ENCODE results near the gene SLC17A8.
"Not testable (repeated sequence)": the region's sequence is repeated elsewhere in the genome, so short reads cannot be mapped to it uniquely, and the experiment has no call there.

Gene SLC17A8

DNA sequence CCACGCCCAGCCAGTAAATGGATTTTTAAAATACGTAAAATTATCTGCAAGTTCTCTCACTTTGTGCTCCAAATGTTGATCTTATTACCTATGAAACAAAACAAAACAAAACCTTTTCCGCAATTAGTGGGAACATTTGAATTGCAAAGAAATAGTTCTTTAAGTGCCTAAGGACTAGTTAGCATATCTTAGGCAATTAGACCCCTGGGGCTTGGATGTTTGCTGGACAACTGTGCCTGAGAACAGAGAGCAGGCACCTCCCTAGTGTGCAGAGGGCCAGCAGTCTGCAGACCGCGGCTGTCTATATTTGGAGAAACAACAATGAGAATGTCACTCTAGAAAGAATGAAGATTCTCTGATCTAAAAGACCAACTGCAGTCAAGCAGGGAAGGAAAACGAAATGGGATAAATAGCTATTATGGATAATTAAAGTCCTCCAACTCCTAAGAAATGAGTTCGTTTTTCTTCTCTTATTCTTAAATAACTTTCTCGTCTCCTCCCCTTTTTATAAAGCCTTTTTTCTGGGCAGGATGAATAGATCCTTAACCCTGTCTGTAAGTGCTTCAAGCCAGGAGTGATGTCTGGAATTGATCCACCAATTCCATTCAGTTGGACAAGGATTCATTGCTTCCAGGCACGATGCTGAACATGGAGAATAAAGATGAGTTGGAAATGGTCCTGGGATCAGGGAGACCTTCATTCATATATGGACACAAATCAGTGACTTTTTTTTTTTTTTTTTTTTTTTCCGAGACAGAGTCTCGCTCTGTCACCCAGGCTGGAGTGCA lies 16.2 kb downstream of the SLC17A8 start:
- DNase-seq: no peak

DNA sequence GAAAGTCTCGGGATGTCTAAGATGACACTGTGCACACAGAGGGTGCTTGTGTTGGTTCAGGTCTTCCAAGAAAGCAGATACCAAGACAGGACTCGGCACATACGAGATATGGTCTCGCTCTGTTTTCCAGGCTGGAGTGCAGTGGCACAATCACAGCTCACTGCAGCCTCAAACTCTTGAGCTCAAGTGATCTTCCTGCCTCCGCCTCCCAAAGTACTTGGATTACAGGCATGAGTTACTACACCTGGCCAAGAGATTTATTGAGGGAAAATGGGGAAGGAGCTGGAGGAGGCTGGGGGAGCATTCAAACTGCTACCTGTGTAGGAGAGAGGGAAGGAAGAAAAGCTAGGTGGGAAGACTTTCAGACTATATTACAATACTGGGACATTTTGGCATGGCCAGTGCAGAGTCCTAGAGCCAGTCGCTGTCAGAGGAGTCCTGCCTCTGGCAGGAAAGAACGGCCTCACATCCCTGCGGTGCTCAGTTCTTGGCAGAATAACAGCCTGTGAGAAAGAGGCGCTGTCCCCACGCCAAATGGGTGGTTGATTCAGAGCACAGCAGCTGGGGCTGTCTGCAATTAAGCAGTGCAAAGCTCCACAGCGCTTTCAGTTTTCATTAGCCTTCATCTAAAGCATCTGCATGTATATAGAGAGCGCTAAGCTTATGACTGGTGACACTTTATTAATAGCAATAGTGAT lies 18.3 kb downstream of the SLC17A8 start:
- no peak for DNase-seq

DNA sequence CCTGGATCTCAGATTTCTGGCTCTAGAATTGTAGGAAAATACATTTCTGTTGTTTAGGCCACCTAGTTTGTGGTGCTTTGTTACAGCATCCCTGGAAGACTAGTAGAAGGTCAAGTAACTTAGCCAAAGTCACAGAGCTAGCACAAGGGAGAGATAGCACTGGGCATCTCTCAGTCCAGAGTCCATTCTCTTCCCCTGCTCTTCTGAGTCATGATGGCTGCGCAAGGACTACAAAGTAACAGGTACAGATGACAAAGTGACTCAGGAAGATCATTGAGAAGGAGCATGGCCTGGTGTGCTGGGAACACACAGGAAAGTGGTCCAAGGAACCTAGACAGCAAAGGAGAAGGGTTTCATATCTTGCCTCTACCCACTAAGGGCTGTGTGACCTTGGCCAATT lies 19.3 kb downstream of the SLC17A8 start:
- no peak for DNase-seq

DNA sequence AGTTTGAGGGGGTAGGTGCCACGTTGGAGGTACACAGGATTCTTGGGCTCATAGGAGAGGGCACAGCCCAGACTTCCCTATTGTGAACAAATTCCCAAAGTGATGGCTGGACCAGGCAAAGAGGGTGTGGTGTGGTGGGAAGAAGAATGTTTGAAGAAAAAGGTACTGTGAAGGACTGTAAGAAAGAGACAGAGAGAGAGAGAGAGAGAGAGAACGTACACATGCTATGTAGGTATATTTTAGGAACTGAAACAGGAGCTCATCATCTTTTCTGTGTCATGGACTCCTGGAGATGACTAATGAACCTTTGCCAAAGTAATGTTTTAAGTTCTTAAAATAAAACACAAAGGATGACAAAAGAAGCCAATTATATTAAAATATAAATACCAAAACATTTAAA lies 24.5 kb downstream of the SLC17A8 start:
- no peak for DNase-seq

DNA sequence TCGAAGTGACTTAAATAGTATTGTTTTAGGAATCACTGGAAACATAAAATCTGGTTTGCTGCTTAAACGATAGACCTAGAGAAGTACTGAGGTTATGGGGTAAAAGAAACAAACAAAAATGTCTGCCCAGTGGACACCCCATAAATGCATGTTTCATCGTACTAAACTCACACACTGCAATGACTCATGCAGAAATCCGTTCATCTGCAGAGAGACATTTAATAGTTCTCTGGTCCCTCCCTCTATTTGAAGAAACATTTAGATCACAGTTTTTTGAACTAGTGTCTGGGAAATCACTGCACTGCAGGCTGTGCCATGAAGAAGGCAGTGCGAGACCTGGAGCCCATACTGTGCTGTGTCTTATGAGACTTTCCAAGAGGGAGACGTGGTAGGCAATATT lies 25.5 kb downstream of the SLC17A8 start:
- DNase-seq: no peak

- no peak for DNase-seq
These were observed 27.0 kb downstream of the SLC17A8 start for GRCh38 chr12:100383586-100384558.

DNA sequence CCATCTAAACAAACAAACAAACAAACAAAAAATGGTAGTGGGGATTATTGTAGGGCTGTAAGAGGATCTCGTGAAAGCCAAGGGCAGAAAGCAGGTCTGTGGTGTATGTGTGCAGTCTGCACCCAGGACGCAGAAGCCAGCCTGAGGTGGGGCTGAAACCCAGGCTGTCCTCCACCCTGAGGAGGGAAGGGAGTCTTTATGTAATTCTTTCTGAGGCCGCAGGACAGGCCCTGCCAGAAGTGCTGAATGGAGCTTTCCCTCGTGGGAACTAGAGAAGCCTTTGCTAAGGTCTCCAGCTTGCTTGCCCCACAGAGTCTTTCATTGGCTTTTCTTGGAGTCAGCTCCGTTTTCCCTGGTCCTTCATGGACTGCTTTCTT lies 27.7 kb downstream of the SLC17A8 start:
- no peak for DNase-seq

- no peak for DNase-seq
These were observed 31.5 kb downstream of the SLC17A8 start for GRCh38 chr12:100388382-100388781.

DNA sequence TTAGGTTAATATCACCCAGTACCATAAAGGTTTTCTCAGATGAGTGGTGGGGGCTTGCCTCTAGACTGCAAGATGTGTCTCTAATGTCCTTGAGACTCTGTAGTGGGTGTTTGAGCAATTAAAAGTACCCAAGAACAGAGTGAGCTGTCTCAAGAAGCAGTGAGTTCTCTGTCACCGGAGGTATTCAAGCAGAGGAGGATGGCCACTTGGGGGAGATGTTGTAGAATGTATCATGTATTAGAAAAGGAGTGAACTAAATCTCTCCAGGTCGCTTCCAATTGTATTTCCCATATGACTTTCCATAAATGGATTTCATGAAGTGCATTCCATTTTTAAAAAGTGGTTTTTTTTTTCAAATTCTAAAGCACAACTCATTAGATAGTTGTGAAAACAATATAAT lies 35.0 kb downstream of the SLC17A8 start:
- no peak for DNase-seq

DNA sequence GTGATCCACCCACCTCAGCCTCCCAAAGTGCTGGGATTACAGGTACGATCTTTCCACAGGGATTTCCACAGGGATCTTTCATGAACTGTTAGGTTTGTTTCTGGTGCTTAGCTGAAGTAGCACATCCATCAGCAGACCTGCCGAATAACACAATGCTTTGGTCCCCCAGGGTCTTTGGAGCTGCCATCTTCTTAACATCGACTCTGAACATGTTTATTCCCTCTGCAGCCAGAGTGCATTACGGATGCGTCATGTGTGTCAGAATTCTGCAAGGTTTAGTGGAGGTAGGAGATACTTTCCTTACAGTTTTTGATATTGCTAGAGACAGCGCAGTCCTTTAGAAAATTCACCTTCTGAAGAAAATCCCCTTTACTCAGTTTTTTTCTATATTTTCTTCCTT lies 36.3 kb downstream of the SLC17A8 start:
- DNase-seq: no peak

- DNase-seq: no peak
These were observed 38.9 kb downstream of the SLC17A8 start for GRCh38 chr12:100395811-100396210.

- no peak for DNase-seq
These were observed 41.4 kb downstream of the SLC17A8 start for GRCh38 chr12:100398307-100398706.

DNA sequence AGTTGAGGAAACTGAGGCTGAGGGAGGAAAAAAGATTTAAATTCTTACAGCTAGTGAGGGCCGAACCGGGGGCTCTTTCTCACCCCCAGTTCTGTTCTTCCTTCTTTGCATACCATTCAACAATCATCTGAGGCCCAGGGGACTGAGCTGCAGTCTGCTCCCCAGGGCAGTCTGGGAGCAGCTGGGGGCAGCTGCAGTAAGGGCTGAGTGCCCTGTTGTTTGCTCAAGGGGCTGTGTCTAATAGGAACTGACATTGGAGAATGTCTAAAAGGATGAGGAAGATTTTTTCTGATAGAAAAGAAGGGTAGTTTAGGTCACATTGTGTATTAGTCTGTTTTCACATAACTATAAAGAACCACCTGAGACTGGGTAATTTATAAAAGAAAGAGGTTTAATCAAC lies 42.2 kb downstream of the SLC17A8 start:
- DNase-seq: no peak

- no peak for DNase-seq
These were observed 44.8 kb downstream of the SLC17A8 start for GRCh38 chr12:100401660-100402059.

DNA sequence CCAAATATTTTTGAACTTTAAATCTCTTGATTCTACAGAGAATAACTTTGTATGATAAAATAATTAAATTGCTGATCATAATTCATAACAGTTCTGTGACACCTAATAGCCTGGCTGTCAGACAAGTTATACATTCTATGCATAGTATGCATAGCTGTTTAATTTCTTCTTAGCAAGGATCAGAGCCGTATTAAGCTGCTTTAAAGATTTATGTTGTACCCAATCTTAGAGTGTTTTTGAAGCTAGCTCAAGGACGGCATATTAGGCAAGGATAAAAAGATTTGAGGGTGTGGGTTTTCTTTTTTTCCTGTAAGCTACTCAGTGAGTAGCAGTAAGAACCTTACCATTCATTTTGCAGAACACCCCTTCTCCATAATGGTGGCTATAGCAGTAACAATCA lies 45.9 kb downstream of the SLC17A8 start:
- no peak for DNase-seq

DNA sequence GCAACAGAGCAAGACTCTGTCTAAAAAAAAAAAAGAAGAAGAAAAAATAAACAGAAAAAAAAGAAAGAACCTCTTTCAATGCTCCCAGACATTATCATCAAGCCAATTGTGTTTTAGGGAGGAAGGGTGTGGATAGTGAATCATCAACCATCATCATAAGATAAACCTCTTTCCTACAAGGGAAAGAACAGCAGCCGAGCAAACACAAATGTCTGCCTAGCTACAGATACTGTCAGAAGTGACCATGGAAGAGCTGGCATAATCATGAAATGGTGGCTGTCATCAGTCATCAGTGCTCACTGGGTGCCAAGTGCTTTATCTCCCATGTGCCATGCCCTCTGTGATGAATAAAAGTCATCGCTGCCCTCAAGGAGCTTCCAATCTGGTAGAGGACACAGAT lies 46.6 kb downstream of the SLC17A8 start:
- no peak for DNase-seq

- no peak for DNase-seq
These were observed 48.0 kb downstream of the SLC17A8 start for GRCh38 chr12:100404769-100405407.

- no peak for DNase-seq
These were observed 56.1 kb downstream of the SLC17A8 start for GRCh38 chr12:100413001-100413400.

DNA sequence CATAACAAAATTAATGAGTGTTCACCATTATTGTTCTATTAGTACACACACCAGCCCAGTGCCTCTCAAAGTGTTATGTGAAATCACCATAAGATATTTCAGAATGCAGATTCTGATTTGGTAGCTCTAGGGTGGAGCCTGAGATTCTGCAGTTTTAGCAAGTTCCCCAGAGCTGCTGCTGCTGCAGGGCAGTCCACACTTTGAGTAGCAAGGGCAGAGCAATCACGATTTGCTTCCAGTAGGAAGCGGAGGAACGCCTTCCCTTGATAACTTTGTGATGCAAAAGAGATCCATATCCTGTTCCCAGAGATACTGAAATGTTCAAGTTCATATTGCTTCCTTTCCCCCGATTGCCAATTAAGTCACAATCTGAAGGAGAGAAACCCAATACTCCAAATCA lies 57.9 kb downstream of the SLC17A8 start:
- no peak for DNase-seq

DNA sequence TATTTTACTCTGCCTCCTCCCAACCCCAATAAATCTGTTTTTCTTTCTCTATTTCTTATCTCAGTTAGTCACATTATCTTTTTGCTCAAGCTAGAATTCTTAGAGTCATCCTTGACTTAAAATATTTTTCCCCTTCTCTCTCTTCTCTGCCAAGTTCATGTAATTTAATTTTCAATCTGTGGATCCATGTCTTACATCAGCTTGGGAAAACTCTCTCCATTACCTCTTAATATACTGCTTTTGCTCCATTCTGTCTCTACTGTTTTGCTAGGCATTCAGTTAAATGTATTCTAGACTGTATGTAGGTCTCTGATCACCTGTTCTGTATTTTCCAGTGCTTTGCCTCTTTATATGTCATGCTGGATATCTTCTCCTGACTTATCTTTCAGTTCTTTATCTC lies 65.8 kb downstream of the SLC17A8 start:
- DNase-seq: no peak

- DNase-seq: no peak
These were observed 69.3 kb downstream of the SLC17A8 start for GRCh38 chr12:100426145-100426544.

DNA sequence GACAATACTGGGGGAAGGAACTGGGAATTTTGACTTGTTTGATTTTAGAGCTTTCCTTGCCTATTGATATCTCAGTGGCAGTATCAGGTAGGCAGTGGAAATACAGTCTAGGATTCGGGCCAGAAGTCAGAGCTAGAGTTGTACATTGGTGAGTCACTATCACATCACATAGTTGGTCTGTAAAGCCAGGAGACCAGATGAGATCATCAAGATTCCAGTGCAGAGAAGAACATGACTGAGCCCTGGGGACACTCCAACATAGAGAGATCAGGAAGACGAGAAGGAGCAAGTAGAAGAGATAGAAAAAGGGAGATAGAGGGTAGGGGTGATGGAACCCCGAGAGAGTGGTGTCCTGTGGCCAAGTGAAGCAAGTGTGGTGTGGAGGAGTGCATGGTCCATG lies 70.2 kb downstream of the SLC17A8 start:
- no peak for DNase-seq

DNA sequence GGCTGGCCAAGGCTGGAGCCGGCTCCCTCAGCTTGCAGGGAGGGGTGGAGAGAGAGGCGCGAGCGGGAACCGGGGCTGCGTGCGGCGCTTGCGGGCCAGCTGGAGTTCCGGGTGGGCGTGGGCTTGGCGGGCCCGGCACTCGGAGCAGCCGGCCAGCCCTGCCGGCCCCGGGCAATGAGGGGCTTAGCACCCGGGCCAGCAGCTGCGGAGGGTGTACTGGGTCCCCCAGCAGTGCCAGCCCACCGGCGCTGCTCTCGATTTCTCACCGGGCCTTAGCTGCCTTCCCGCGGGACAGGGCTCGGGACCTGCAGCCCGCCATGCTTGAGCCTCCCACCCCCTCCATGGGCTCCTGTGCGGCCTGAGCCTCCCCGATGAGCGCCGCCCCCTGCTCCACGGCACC lies 73.4 kb downstream of the SLC17A8 start:
- not testable (repeated sequence) for DNase-seq

Data from CD4-positive, alpha-beta T cell treated with Interferon gamma for 1 hour (primary cell).